ENCODE measurements around the gene MICB. TPM values are rescaled to one million over a fixed set of nuclear protein-coding genes. Genes with fewer than 3 reads are reported as not detected.

The MICB gene
- total and polyA plus RNA-seq, 9 of the 15 experiments (the other 6 are each of a cell fraction or from before 2014, with no cell fraction given), result 13.3 to 34.5 (median 19.8) TPM

DNA sequence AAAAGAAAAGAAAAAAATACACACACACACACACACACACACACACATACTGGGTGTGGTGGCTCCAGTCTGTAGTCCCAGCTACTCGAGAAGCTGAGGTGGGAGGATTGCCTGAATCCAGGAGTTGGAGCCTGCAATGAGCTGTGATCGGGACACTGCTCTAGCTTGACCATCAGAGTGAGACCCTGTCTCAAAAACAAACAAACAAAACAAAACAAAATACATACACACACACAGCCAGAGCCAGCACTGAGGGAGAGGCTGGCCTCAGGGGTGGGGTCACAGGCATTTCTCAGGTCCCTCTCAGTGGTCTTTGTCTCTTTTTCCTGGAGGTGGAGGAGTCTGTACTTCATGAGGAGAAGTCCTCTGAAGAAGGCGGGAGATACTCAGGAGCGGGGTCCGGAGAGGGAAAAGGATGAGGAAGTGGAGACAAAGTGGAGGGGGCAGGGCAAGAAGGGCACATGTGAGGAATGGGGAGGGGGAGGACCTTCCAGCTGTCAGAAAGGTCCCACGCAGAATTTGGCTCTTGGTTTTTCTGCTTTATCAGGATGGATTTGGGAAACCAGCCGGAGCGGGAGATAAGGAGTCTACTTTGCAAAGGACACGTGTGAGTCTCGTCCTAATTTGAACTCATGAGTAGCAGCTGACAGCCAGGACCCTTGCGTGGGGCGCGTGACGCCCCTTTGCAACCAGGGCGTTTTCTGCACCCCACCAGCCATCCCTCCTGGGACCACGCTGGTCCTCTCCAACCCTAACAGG is 7.7 kb upstream of the MICB start (continued):
- no peak for TF ChIP-seq POLR2AphosphoS2 (IDR thresholded peaks at IDR 0.05; ENCODE audit: low read length)
- no peak for TF ChIP-seq CREB1 (IDR thresholded peaks at IDR 0.05)
- no peak for TF ChIP-seq CREB1 (CRISPR knock-in tag; IDR thresholded peaks at IDR 0.05)
- TF ChIP-seq USF1 (CRISPR knock-in tag; IDR thresholded peaks at IDR 0.05), result no peak
- TF ChIP-seq, protein P1, sequence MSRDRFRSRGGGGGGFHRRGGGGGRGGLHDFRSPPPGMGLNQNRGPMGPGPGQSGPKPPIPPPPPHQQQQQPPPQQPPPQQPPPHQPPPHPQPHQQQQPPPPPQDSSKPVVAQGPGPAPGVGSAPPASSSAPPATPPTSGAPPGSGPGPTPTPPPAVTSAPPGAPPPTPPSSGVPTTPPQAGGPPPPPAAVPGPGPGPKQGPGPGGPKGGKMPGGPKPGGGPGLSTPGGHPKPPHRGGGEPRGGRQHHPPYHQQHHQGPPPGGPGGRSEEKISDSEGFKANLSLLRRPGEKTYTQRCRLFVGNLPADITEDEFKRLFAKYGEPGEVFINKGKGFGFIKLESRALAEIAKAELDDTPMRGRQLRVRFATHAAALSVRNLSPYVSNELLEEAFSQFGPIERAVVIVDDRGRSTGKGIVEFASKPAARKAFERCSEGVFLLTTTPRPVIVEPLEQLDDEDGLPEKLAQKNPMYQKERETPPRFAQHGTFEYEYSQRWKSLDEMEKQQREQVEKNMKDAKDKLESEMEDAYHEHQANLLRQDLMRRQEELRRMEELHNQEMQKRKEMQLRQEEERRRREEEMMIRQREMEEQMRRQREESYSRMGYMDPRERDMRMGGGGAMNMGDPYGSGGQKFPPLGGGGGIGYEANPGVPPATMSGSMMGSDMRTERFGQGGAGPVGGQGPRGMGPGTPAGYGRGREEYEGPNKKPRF (IDR thresholded peaks at IDR 0.05; ENCODE audit: low read depth, low read length), result no peak
- TF ChIP-seq, protein P2, sequence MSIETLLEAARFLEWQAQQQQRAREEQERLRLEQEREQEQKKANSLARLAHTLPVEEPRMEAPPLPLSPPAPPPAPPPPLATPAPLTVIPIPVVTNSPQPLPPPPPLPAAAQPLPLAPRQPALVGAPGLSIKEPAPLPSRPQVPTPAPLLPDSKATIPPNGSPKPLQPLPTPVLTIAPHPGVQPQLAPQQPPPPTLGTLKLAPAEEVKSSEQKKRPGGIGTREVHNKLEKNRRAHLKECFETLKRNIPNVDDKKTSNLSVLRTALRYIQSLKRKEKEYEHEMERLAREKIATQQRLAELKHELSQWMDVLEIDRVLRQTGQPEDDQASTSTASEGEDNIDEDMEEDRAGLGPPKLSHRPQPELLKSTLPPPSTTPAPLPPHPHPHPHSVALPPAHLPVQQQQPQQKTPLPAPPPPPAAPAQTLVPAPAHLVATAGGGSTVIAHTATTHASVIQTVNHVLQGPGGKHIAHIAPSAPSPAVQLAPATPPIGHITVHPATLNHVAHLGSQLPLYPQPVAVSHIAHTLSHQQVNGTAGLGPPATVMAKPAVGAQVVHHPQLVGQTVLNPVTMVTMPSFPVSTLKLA (conservative IDR thresholded peaks at IDR 0.05), result peak; percentile 83 to 92
- no peak; the same call in 1 of the 2 replicates for TF ChIP-seq SP1 (CRISPR knock-in tag; IDR thresholded peaks at IDR 0.05)
- TF ChIP-seq SMARCE1 (IDR thresholded peaks at IDR 0.05), result peak; percentile 73
- no peak for TF ChIP-seq HEY1 (CRISPR knock-in tag; IDR thresholded peaks at IDR 0.05; ENCODE audit: borderline replicate concordance)
- no peak for TF ChIP-seq RNF219 (CRISPR knock-in tag; IDR thresholded peaks at IDR 0.05)
- no peak for TF ChIP-seq U2AF2 (optimal IDR thresholded peaks at IDR 0.05; ENCODE audit: low read depth, low read length)
- TF ChIP-seq DDX20 (tag; IDR thresholded peaks at IDR 0.05; ENCODE audit: low read depth), result no peak
- TF ChIP-seq CBFA2T3 (IDR thresholded peaks at IDR 0.05), result peak; percentile 84
- TF ChIP-seq, protein P3, sequence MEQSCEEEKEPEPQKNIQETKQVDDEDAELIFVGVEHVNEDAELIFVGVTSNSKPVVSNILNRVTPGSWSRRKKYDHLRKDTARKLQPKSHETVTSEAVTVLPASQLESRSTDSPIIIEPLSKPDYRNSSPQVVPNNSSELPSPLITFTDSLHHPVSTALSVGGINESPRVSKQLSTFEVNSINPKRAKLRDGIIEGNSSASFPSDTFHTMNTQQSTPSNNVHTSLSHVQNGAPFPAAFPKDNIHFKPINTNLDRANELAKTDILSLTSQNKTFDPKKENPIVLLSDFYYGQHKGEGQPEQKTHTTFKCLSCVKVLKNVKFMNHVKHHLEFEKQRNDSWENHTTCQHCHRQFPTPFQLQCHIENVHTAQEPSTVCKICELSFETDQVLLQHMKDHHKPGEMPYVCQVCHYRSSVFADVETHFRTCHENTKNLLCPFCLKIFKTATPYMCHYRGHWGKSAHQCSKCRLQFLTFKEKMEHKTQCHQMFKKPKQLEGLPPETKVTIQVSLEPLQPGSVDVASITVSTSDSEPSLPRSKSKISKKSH (CRISPR knock-in tag; IDR thresholded peaks at IDR 0.05), result no peak
- TF ChIP-seq HMG20B (CRISPR knock-in tag; IDR thresholded peaks at IDR 0.05), result no peak
- TF ChIP-seq NCOA1 (IDR thresholded peaks at IDR 0.05; ENCODE audit: low read depth), result 0 out of 2 replicates have a peak, but pooled peaks have one; percentile 20
- no peak for TF ChIP-seq RBBP5 (IDR thresholded peaks at IDR 0.05; ENCODE audit: borderline replicate concordance, insufficient read depth, low read length, poor library complexity, severe bottlenecking)
- TF ChIP-seq TOE1 (IDR thresholded peaks at IDR 0.05; ENCODE audit: borderline replicate concordance), result no peak
- TF ChIP-seq TOE1 (CRISPR knock-in tag; IDR thresholded peaks at IDR 0.05; ENCODE audit: borderline replicate concordance, low read depth), result no peak

Measured in K562 (cell line).